ENCODE results near the gene PITRM1.

- TF ChIP-seq POLR2AphosphoS5 (IDR thresholded peaks at IDR 0.05; ENCODE audit: low read depth, low read length): no peak
- TF ChIP-seq POLR2A (IDR thresholded peaks at IDR 0.05; ENCODE audit: low read depth, low read length): no peak
These were observed 56.9 kb downstream of the PITRM1 start for GRCh38 chr10:3115685-3116084.
